Mucosa of stomach (tissue), 1 donor: ENCODE data around the gene PHF19.
A peak's percentile ranks its signal among the peaks of the same experiment; 100 is the strongest.

Source experiments
- H3K27me3 ChIP-seq: one replicate; pipeline ENCODE4 v1.7.0; 2013; ENCODE audit warnings: mild to moderate bottlenecking, low read length; ENCODE audit not compliant: control insufficient read depth, insufficient read depth
- H3K36me3 ChIP-seq: one replicate; pipeline ENCODE4 v1.7.0; 2013; ENCODE audit warnings: low read length; ENCODE audit not compliant: control insufficient read depth, insufficient read depth
- H3K4me1 ChIP-seq: one replicate; pipeline ENCODE4 v1.7.0; 2013; ENCODE audit warnings: mild to moderate bottlenecking, low read length; ENCODE audit not compliant: control insufficient read depth, insufficient read depth
- H3K4me3 ChIP-seq: one replicate; pipeline ENCODE4 v1.7.0; 2013; ENCODE audit warnings: low read length
- H3K9ac ChIP-seq: one replicate; pipeline ENCODE4 v1.7.0; 2013; ENCODE audit warnings: mild to moderate bottlenecking, low read length, moderate library complexity
- H3K9me3 ChIP-seq: one replicate; pipeline ENCODE4 v1.7.0; 2013; ENCODE audit warnings: mild to moderate bottlenecking, low read length, moderate library complexity; ENCODE audit not compliant: control insufficient read depth
- donor health status: Pancreatic carcinoma.

Gene PHF19

DNA sequence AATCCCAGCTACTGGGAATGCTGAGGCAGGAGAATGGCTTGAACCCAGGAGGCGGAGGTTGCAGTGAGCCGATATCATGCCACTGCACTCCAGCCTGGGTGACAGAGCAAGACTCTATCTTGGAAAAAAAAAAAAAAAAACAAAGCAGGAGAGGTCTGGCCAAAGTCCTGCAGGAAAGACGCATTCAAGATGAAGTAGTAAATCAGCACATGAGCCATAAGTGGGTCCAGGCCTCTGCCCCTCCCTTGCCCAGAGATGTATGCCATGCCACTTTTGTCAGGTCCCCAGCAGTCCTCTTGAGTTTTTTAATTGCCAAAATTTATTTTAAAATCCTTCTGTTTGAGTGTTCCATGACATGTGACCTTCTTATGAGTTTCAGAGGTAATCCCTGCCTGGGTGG lies 8.5 kb upstream of the PHF19 start:
- no peaks in the 10 kb centered on the region for H3K36me3 ChIP-seq

DNA sequence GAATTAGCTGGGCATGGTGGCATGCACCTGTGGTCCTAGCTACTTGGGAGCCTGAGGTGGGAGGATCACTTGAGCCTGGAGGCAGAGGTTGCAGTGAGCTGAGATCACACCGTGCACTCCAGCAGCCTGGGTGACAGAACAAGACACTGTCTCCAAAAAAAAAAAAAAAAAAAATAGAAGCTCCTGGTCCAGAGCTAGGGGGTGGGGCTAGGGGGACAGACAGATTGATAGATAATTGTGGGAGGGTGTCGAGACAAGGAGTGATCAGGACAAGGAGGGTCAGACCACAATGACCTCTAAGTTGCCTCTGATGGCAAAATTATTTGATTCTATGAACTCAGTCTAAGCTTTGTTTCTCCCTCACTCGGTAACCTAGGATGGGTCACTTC lies 6.6 kb upstream of the PHF19 start:
- Histone ChIP-seq H3K9ac (no peak overlapping the region), H3K4me3 (no peak overlapping the region), H3K27me3 (peaks cover 1% of the 10 kb centered on the region), H3K4me1 (no peaks in the 10 kb centered on the region), H3K9me3 (no peaks in the 10 kb centered on the region), H3K36me3 (no peaks in the 10 kb centered on the region)

More for the DNA sequence above, 8.5 kb upstream of the PHF19 start:
- Histone ChIP-seq H3K9ac (no peak overlapping the region), H3K4me1 (no peaks in the 10 kb centered on the region), H3K9me3 (no peaks in the 10 kb centered on the region), H3K4me3 (no peak overlapping the region), H3K27me3 (peaks cover 4% of the 10 kb centered on the region)

DNA sequence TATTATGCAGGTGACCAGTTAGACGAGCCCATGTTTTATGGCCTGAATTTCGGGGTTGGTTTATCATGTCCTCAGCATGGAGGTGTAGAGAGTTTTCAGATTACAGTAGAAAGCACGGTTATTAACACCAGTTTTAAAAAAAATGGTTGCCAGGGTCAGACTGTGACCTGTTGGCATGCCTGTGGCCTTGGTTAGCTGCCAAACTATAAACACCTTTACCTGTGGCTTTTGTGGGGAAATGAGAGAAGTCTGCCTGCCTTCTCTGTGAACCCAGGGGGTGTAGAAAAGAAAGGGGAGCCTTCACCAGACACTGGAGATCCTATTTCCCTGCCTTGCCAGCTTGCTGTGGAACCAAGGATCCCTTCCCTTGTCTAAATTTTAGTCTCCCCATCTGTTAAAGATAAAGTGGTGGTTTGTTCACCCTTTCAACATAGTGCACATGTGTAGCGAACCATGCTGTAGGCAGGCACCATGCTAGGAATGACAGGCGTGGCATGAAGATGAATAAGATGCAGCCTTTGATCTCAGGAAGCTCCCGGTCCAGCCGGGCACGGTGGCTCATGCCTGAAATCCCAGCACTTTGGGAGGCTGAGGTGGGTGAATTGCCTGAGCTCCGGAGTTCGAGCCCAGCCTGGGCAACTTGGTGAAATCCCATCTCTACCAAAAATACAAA lies 6.1 kb upstream of the PHF19 start:
- Histone ChIP-seq H3K36me3 (no peaks in the 10 kb centered on the region), H3K9me3 (no peaks in the 10 kb centered on the region), H3K4me3 (no peak overlapping the region), H3K9ac (no peak overlapping the region), H3K4me1 (peaks cover 3% of the 10 kb centered on the region), H3K27me3 (no peaks in the 10 kb centered on the region)

DNA sequence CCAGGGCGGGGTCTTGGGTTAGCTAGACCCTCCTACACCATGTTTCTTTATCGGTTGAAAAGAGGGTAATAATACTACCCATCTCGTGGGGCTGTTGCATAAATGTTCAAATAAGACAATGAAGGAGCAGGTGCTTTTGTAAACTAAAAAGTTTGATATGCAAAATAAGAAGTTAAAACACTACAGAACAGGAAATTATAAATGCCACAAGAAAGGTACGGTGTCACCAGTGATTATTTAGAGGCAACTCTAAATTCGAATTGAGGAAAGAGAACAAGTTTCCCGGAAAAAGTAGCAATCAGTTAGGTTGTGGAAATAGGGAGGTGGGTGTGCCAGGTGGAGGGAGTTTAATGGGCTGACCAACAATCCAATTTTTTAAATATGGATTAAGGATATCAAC lies 2.5 kb upstream of the PHF19 start:
- Histone ChIP-seq H3K36me3 (no peaks in the 10 kb centered on the region), H3K4me3 (no peak overlapping the region), H3K27me3 (no peaks in the 10 kb centered on the region), H3K4me1 (peaks cover 10% of the 10 kb centered on the region), H3K9me3 (no peaks in the 10 kb centered on the region), H3K9ac (no peak overlapping the region)

DNA sequence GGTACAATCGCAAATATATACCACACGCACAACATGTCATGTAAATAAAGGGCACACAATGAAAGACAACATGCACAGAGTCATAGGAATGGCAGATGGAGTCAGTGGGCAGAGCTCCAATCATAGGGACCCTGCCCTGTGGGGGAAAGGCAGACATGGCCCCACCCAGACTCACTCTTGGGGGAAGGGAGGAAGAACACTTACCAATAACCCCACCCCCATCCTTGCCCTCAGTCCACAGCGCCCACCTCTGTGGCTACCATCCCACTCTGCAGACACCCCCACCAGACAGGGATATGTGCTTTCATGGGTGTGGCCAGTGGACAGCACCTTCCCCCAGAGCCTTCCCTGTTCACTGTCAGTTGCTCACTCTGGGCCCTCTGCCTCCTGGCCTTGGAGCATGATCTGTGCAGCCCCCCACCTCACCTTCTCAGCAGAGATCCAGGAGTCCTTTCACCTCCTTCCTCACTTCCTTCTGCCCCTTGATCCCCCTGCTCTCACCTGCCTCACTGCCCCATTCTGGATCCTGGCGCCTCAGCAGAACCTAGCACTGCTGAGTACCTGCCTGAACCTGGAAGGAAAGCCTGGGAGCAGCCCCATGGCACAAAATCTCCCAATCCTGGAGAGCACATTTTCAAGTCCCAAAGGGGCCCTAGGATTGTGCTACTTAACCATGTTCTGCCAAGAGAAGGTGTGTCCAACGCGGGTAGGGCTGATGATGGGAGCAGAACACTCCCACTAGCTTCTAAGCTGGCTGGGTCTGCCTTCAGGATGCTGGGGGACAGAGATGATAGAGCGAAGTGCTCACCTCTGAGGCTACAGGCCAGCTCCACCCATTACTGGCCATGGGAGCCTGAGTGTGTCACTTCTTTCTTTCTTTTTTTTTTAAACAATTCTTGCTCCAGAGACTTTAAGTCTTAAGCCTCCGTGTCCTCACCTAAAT lies 1.5 kb upstream of the PHF19 start:
- Histone ChIP-seq H3K4me3 (no peak overlapping the region), H3K4me1 (peaks cover 10% of the 10 kb centered on the region), H3K27me3 (no peaks in the 10 kb centered on the region), H3K9me3 (no peaks in the 10 kb centered on the region), H3K36me3 (peaks cover 3% of the 10 kb centered on the region), H3K9ac (no peak overlapping the region)

DNA sequence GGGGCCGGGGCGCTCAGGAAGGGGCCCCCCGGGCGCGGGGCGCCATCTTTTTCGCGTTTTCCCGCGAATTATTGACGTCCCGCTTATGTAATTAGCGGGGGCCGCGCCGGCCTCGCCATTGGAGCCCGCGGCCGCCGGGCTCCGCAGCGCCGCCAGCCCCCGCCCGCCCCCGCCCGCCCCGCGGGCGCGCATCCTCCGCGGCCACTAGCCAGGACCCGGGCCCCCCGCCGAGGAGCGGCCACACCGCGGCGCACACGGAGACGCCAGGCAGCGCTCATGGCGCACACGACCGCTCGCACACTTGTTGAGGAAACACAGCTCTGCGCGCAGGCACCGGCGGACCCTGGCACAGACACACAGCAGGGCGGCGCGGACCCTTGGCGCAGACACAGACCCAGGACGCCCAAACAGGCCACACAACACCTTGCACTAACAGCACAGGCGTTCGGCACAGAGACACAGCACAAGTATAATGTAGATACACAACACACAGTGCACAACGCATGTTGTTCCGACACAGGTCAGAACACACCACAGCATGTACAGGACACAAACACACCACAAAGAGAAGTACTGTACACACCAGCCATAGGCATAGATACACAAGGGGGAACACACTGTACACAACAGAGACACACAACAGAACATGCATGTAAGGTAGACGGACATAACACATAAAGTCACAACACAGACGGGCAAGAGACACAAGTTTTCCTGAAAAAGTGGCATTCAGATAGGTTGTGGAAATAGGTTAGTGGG lies 467 bp upstream of the PHF19 start:
- no peaks in the 10 kb centered on the region for H3K9me3 ChIP-seq
- peaks cover 7% of the 10 kb centered on the region for H3K36me3 ChIP-seq
- peaks cover 10% of the 10 kb centered on the region for H3K4me1 ChIP-seq
- H3K4me3 ChIP-seq = peak overlapping the region; percentile 47
- H3K27me3 ChIP-seq = no peaks in the 10 kb centered on the region
- peak overlapping the region; percentile 53 for H3K9ac ChIP-seq

DNA sequence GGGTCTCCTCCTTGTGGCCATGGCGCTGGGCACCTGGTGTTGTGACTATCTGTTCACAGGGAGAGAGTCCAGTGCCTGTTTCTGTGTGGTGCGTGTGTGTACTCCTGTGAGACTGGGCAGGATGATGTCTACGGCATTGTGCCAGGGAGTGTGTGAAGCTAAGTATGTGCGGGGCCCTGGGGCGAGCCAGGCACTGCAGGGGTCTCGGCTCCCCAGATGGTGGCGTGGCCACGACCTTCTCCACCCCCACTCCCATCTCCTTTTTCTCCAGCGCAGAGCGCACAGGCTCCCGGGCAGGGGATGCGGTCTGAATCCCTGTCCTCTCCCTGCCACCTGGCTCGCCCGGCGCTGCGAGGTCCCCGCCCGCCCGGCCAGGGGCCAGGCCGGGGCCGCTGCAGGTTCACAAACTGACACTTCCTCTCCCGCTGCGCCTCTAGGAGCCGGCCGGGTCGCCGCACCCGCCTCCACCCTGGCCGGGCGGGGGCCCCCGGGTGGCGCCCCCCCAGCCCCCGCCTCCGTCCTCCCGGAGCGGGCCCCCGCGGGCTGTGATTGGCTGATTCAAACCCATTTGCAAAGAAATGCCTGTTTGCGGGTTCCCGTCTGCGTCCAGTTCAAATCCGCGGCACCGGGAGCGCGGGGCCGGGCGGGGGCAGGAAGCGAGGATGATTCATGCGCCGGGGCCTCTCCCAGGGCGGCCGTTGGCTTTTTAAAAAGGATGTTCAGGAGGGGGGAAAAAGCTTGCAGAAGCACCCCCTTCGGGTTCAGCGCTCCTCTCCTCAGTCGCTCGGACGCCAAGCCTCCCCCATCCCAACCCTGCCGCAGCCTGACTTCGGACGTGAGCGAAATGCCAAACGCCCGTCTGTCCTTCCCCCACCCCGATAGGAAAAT lies 790 bp downstream of the PHF19 start:
- peaks cover 10% of the 10 kb centered on the region for H3K4me1 ChIP-seq
- no peaks in the 10 kb centered on the region for H3K27me3 ChIP-seq
- peak overlapping the region; percentile 78 for H3K9ac ChIP-seq
- no peaks in the 10 kb centered on the region for H3K9me3 ChIP-seq
- H3K4me3 ChIP-seq = peak overlapping the region; percentile 49
- peaks cover 7% of the 10 kb centered on the region for H3K36me3 ChIP-seq

DNA sequence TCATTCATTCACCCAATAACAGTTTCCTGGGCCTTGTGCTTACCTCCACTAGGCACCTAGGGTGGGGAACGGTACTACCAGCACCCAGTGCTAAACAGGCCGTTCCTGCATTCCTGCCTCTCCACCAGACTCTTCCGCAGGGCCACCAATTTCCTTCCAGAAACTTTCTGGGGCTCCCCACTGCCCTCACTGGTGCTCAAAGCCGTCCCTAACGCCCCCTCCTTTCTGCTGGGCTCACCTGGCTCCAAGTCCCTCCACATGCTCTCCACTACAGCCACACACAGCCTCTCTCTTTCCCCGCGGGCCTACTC lies 1.4 kb downstream of the PHF19 start:
- Histone ChIP-seq H3K36me3 (peaks cover 7% of the 10 kb centered on the region), H3K27me3 (no peaks in the 10 kb centered on the region), H3K9ac (peak overlapping the region; percentile 78), H3K4me1 (peaks cover 10% of the 10 kb centered on the region), H3K9me3 (no peaks in the 10 kb centered on the region), H3K4me3 (peak overlapping the region; percentile 49)

DNA sequence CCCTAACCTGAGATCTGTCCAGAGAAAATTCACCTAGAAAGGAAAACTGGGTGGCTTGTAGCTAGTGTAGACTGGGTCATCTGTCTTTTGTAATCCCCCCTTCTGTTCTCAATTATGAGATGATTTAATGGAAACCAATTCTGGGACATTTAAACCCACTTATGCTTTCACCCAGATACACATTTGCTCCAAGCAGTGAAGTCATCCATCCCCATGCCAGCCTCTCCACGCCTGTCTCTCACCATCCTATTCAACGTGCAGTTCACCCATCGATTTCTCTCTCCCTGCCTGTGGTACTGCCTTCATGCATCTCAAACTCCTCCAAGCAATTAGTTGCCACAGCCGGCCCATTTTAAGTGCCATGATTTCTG lies 1.8 kb downstream of the PHF19 start:
- Histone ChIP-seq H3K4me1 (peaks cover 10% of the 10 kb centered on the region), H3K9me3 (no peaks in the 10 kb centered on the region), H3K36me3 (peaks cover 7% of the 10 kb centered on the region), H3K9ac (peak overlapping the region; percentile 78), H3K4me3 (no peak overlapping the region), H3K27me3 (no peaks in the 10 kb centered on the region)

DNA sequence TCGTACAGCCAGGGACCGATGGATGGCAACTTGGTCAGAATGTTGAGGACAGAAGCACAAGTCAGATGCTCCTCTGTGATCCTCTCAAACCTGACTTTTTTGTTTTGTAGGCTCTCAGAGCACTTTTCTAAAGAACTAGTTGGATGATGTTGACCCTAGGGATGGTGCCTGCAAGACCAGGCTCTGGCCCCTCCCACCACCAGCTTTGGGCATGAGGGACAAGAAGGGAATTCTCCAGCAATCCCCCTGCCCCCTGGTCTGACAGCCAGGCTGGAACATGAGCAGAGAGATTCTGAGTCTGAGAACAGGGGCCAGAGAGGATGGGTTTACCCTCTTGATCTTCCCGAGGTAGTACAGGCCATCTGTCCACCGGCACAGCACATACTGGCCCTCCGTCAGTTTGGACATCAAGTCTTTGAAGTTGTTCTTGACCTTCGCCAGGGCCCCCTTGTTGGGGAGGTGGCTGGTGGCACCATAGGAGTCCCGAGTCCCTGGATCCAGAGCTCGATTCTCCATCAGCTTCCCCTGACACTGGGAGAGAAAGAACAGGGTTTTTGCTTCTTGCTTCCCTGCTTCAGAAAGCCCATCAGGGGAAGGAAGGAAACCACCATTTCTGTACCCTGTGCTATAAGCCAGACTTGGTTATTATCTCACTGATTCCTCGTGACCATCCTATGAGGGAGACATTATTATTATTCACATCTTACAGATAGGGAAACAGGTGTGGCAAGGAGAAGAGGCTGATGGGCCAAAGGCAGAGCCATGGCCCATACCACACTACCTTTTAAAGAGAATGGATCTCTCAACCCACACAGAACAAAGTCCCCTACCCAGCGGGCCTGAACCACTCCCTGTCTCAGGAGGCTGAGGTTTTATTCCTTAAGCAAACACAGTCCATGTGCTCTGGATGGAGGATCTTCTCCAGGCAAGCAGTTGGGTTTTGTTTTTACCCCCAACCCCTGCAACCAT lies 2.5 kb downstream of the PHF19 start:
- Histone ChIP-seq H3K27me3 (no peaks in the 10 kb centered on the region), H3K9ac (no peak overlapping the region), H3K4me1 (peaks cover 10% of the 10 kb centered on the region), H3K36me3 (peaks cover 7% of the 10 kb centered on the region), H3K9me3 (no peaks in the 10 kb centered on the region), H3K4me3 (no peak overlapping the region)

DNA sequence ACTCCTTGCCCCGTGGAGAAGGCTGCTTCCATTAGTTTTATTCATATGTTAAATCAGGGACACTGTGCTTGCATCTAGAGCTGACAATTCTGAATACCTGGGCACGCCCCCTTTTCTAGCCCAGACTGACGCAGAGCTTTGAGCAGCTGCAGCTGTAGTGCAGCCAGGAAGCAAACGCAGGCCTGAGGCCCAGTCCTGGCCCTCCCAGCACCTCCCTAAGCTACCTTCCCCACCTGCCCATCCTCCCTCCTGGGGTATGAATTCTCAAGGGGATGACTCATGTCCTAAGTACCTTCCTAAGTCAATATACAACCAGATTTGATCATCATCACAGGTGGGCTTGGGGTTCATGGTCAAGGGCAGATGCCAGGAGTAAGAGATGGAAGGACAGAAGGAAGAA lies 3.5 kb downstream of the PHF19 start:
- Histone ChIP-seq H3K36me3 (peaks cover 7% of the 10 kb centered on the region), H3K4me1 (peaks cover 10% of the 10 kb centered on the region), H3K4me3 (no peak overlapping the region), H3K9me3 (no peaks in the 10 kb centered on the region), H3K27me3 (no peaks in the 10 kb centered on the region), H3K9ac (no peak overlapping the region)
